ENCODE measurements around the gene TDP2. TPM values are rescaled to one million over a fixed set of nuclear protein-coding genes. Genes with fewer than 3 reads are reported as not detected.
A peak's percentile ranks its signal among the peaks of the same experiment; 100 is the strongest.

The TDP2 gene
- total RNA-seq, 1 experiment from 2014 or later, result 71.7 TPM

GRCh38 chr6:24708612-24709011 is 41.9 kb upstream of the TDP2 start:
- Mint-ChIP-seq H3K4me1 (ENCODE audit: low read depth, unreplicated experiment) (peaks cover 20% of the 10 kb centered on the region), H3K4me3 (ENCODE audit: low read depth, unreplicated experiment) (no peak overlapping the region), H3K9me3 (ENCODE audit: low read depth, unreplicated experiment) (no peaks in the 10 kb centered on the region), H3K27me3 (ENCODE audit: unreplicated experiment) (no peaks in the 10 kb centered on the region), H3K27ac (ENCODE audit: unreplicated experiment) (peak overlapping the region; percentile 21), H3K36me3 (ENCODE audit: insufficient read depth, unreplicated experiment) (peaks cover 92% of the 10 kb centered on the region)
- CTCF ChIA-PET, result interaction anchor here (0.6 to 0.7 kb wide), 2 partner anchors 58 to 62 kb away, joined by 3 read pairs; no protein-coding TSS in a partner anchor
- DNase-seq, result no peak
- no peak for TF ChIP-seq CTCF (IDR thresholded peaks at IDR 0.05; ENCODE audit: unreplicated experiment)
- intact Hi-C loops (cut with micrococcal nuclease; ENCODE audit: unreplicated experiment), result no loop called here
- no TSS peak for BruUV-seq (replicated peaks)

GRCh38 chr6:24704468-24704867 is 37.8 kb upstream of the TDP2 start:
- Mint-ChIP-seq H3K36me3 (ENCODE audit: insufficient read depth, unreplicated experiment) (peaks cover 89% of the 10 kb centered on the region), H3K27me3 (ENCODE audit: unreplicated experiment) (no peaks in the 10 kb centered on the region), H3K9me3 (ENCODE audit: low read depth, unreplicated experiment) (no peaks in the 10 kb centered on the region), H3K27ac (ENCODE audit: unreplicated experiment) (peak overlapping the region; percentile 29), H3K4me1 (ENCODE audit: low read depth, unreplicated experiment) (peaks cover 27% of the 10 kb centered on the region), H3K4me3 (ENCODE audit: low read depth, unreplicated experiment) (no peak overlapping the region)
- intact Hi-C loops (cut with micrococcal nuclease; ENCODE audit: unreplicated experiment), result no loop called here
- TF ChIP-seq CTCF (IDR thresholded peaks at IDR 0.05; ENCODE audit: unreplicated experiment), result no peak
- CTCF ChIA-PET, result interaction anchor here (0.7 kb wide), 1 partner anchor 35 kb away, joined by 3 read pairs; no protein-coding TSS in a partner anchor
- DNase-seq, result no peak
- BruUV-seq (replicated peaks), result no TSS peak

GRCh38 chr6:24702720-24703282 is 36.1 kb upstream of the TDP2 start:
- no peaks in the 10 kb centered on the region for H3K27me3 Mint-ChIP-seq (ENCODE audit: unreplicated experiment)
- intact Hi-C loops (cut with micrococcal nuclease; ENCODE audit: unreplicated experiment), result no loop called here
- CTCF ChIA-PET, result interaction anchor here (0.6 to 0.8 kb wide), 2 partner anchors 64 to 179 kb away, joined by 3 to 5 read pairs; no protein-coding TSS in a partner anchor
- peaks cover 86% of the 10 kb centered on the region for H3K36me3 Mint-ChIP-seq (ENCODE audit: insufficient read depth, unreplicated experiment)
- H3K4me1 Mint-ChIP-seq (ENCODE audit: low read depth, unreplicated experiment), result peaks cover 27% of the 10 kb centered on the region
- no TSS peak for BruUV-seq (replicated peaks)
- no peak for TF ChIP-seq CTCF (IDR thresholded peaks at IDR 0.05; ENCODE audit: unreplicated experiment)
- no peaks in the 10 kb centered on the region for H3K9me3 Mint-ChIP-seq (ENCODE audit: low read depth, unreplicated experiment)
- no peak for DNase-seq
- no peak overlapping the region for H3K4me3 Mint-ChIP-seq (ENCODE audit: low read depth, unreplicated experiment)
- peak overlapping the region; percentile 29 for H3K27ac Mint-ChIP-seq (ENCODE audit: unreplicated experiment)

- Mint-ChIP-seq H3K4me3 (ENCODE audit: low read depth, unreplicated experiment) (no peak overlapping the region), H3K9me3 (ENCODE audit: low read depth, unreplicated experiment) (no peaks in the 10 kb centered on the region), H3K36me3 (ENCODE audit: insufficient read depth, unreplicated experiment) (peaks cover 66% of the 10 kb centered on the region), H3K4me1 (ENCODE audit: low read depth, unreplicated experiment) (peaks cover 41% of the 10 kb centered on the region), H3K27ac (ENCODE audit: unreplicated experiment) (no peak overlapping the region), H3K27me3 (ENCODE audit: unreplicated experiment) (no peaks in the 10 kb centered on the region)
- intact Hi-C loops (cut with micrococcal nuclease; ENCODE audit: unreplicated experiment), result loop anchor here (1.0 to 5.0 kb wide), 3 partner anchors 52 to 373 kb away; partner anchors contain the start of gene KIAA0319
- BruUV-seq (replicated peaks), result no TSS peak
- CTCF ChIA-PET, result interaction anchor here (0.6 to 0.7 kb wide), 4 partner anchors 13 to 205 kb away, joined by 3 to 6 read pairs (median 4); no protein-coding TSS in a partner anchor
- no peak for TF ChIP-seq CTCF (IDR thresholded peaks at IDR 0.05; ENCODE audit: unreplicated experiment)
- DNase-seq, result no peak
These were observed 33.0 kb upstream of the TDP2 start for GRCh38 chr6:24699521-24700359.
